Fibroblast of lung (primary cell): ENCODE measurements around the gene TRIM71. TPM values are rescaled to one million over a fixed set of nuclear protein-coding genes. Genes with fewer than 3 reads are reported as not detected.

Experiments used
- DNase-seq, 2 donors: peaks; one replicate each; pipeline versions ENCODE4 v3.0.0 to v3.0.0-alpha.2; 2010; ENCODE audit warnings: low read depth in 2 of 2
- H2AFZ ChIP-seq: 2 replicates; pipeline ENCODE4 v1.5.1; 2012; ENCODE audit warnings: low read length, control low read depth, inconsistent platforms
- H3K27ac ChIP-seq: 2 replicates; pipeline ENCODE4 v1.5.1; 2011; ENCODE audit warnings: low read length, control low read depth; ENCODE audit not compliant: insufficient read depth
- H3K27me3 ChIP-seq: 2 replicates; pipeline ENCODE4 v1.5.1; 2011; ENCODE audit warnings: mild to moderate bottlenecking, low read length; ENCODE audit not compliant: control insufficient read depth, insufficient read depth
- H3K36me3 ChIP-seq: 2 replicates; pipeline ENCODE4 v1.5.1; 2011; ENCODE audit warnings: low read length; ENCODE audit not compliant: control insufficient read depth, insufficient read depth
- H3K4me1 ChIP-seq: 2 replicates; pipeline ENCODE4 v1.5.1; 2011; ENCODE audit warnings: low read length; ENCODE audit not compliant: control insufficient read depth, insufficient read depth; ENCODE audit errors: extremely low read depth
- H3K4me2 ChIP-seq: 2 replicates; pipeline ENCODE4 v1.5.1; 2011; ENCODE audit warnings: low read length, control low read depth; ENCODE audit not compliant: insufficient read depth; ENCODE audit errors: extremely low read depth
- H3K4me3 ChIP-seq, 4 experiments: fragments of 200-600 bp in 1 of 4; sonication (generic) in 1 of 4; replicated peaks in 1 of 4; 2 replicates each; pipeline ENCODE4 v1.5.1; 2011 to 2016; ENCODE audit warnings: low read length in 4 of 4, low read depth in 3 of 4, mild to moderate bottlenecking in 3 of 4, control low read depth in 2 of 4, inconsistent platforms in 1 of 4, mixed read lengths in 1 of 4; ENCODE audit not compliant: insufficient read depth in 1 of 4; ENCODE audit errors: control extremely low read depth in 1 of 4
- H3K79me2 ChIP-seq: 2 replicates; pipeline ENCODE4 v1.5.1; 2012; ENCODE audit warnings: mild to moderate bottlenecking, low read length, inconsistent platforms; ENCODE audit not compliant: control insufficient read depth, insufficient read depth
- H3K9ac ChIP-seq: 2 replicates; pipeline ENCODE4 v1.5.1; 2011; ENCODE audit warnings: mild to moderate bottlenecking, low read length, control low read depth; ENCODE audit not compliant: insufficient read depth
- H3K9me3 ChIP-seq: 2 replicates; pipeline ENCODE4 v1.5.1; 2012; ENCODE audit warnings: low read depth, low read length; ENCODE audit not compliant: control insufficient read depth, insufficient read depth
- H4K20me1 ChIP-seq: 2 replicates; pipeline ENCODE4 v1.5.1; 2011; ENCODE audit warnings: low read length; ENCODE audit not compliant: control insufficient read depth, insufficient read depth; ENCODE audit errors: extremely low read depth
- CTCF ChIP-seq, 2 donors: IDR thresholded peaks in 1 of 2; conservative IDR thresholded peaks in 1 of 2; 1 replicate in 1 of 2; 2 replicates in 1 of 2; pipeline ENCODE4 v1.5.1; 2011 to 2012; ENCODE audit warnings: low read length in 2 of 2, control low read depth in 1 of 2, inconsistent platforms in 1 of 2, low read depth in 1 of 2, mild to moderate bottlenecking in 1 of 2
- EZH2 ChIP-seq: IDR thresholded peaks from 2 replicates; pipeline ENCODE4 v1.5.1; 2012; ENCODE audit warnings: low read length, control low read depth, mild to moderate bottlenecking; ENCODE audit errors: missing control alignments
- polyA plus RNA-seq, 2 donors: library from polyadenylated mRNA; depleted of rRNA in 1 of 2; stranded (reverse) in 1 of 2; unstranded in 1 of 2; fragments of >200 nt; gene quantifications; 2 replicates each; pipeline ENCODE4 v1.2.1, GENCODE V29; 2011 to 2012; ENCODE audit warnings: missing spikeins in 1 of 2
- total RNA-seq: library from RNA; depleted of rRNA; stranded (reverse); fragments of >200 nt; gene quantifications from 2 replicates; pipeline ENCODE4 v1.2.1, GENCODE V29; 2014

The TRIM71 gene
- total and polyA plus RNA-seq, 2 donors (not counting 1 experiment from before 2014, with no cell fraction given) = under 0.01 to 0.02 TPM

DNA sequence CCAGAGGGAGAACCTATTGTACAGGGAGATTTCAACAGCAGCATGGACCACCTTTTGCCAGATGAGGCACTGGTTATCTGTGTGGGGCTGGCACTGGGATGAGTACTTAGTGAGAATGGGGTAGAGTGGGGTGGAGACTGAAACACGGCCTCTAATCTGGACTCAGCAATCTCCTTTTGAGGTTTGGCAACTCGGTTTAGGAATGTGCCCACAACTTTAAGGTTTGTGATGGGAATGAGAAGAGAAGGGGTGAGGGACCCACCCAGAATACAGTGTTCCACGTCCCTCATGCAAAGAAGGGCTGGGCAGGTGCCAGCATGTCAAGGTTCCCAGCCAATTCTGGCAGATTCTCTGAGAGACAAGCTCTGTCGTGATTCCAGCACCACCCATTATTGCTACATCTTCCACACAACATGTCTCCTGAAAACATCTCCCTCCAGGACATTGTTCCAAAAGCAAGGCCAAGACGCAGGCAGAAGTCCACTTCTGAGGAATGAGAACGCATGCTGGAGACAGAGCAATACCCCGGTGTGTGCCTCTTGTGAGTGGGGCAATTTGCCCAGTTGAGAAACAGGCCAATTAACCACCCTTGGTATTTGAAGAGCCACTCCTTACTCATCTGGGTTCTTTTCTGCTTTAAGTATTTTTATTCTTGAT lies 96.1 kb downstream of the TRIM71 start:
- Histone ChIP-seq H3K9ac (no peak overlapping the region), H2AFZ (no peak overlapping the region)

GRCh38 chr3:32919920-32920319 lies 102.1 kb downstream of the TRIM71 start:
- H3K27ac ChIP-seq = no peak overlapping the region
- H3K4me2 ChIP-seq = no peak overlapping the region
- H3K9ac ChIP-seq = no peak overlapping the region
- no peak overlapping the region for H2AFZ ChIP-seq
- no peak overlapping the region for H3K4me3 ChIP-seq
- no peaks in the 10 kb centered on the region for H3K79me2 ChIP-seq
- no peak for TF ChIP-seq CTCF (conservative IDR thresholded peaks at IDR 0.05 in 1 of 2, IDR thresholded peaks at IDR 0.05 in 1 of 2; ENCODE audit: low read depth in 1 of 2, low read length in 2 of 2)
- TF ChIP-seq EZH2 = no peak
- H3K9me3 ChIP-seq = no peaks in the 10 kb centered on the region
- no peaks in the 10 kb centered on the region for H3K27me3 ChIP-seq
- no peaks in the 10 kb centered on the region for H4K20me1 ChIP-seq
- DNase-seq = no peak
- no peaks in the 10 kb centered on the region for H3K36me3 ChIP-seq
- H3K4me1 ChIP-seq = no peaks in the 10 kb centered on the region

More for the DNA sequence above, 96.1 kb downstream of the TRIM71 start:
- TF ChIP-seq EZH2 (no peak), CTCF (conservative IDR thresholded peaks at IDR 0.05 in 1 of 2, IDR thresholded peaks at IDR 0.05 in 1 of 2; ENCODE audit: low read depth in 1 of 2, low read length in 2 of 2) (no peak)
- no peaks in the 10 kb centered on the region for H4K20me1 ChIP-seq
- H3K27me3 ChIP-seq = no peaks in the 10 kb centered on the region
- H3K4me3 ChIP-seq = no peak overlapping the region
- no peak overlapping the region for H3K4me2 ChIP-seq
- H3K27ac ChIP-seq = no peak overlapping the region
- DNase-seq = peak; percentile 55 to 58
- H3K9me3 ChIP-seq = no peaks in the 10 kb centered on the region
- no peaks in the 10 kb centered on the region for H3K36me3 ChIP-seq
- no peaks in the 10 kb centered on the region for H3K4me1 ChIP-seq
- no peaks in the 10 kb centered on the region for H3K79me2 ChIP-seq

DNA sequence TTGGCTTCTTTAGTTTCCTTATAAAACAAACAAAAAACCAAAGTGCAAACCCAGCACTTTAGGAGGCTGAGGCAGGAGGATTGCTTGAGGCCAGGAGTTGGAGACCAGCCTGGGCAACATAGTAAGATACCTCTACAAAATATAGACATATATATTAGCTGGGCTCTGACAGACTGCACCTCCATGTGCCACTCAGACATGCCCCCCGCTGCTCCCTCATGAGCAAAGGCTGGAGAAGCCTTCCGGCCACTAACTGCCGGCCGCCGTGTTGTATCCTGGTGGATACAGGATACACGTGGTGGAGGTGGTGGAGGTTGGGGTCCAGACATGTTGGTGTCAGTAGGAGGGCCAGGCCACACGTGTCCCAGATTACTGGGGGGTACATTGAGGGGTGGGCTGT lies 104.3 kb downstream of the TRIM71 start:
- TF ChIP-seq EZH2 (no peak), CTCF (conservative IDR thresholded peaks at IDR 0.05 in 1 of 2, IDR thresholded peaks at IDR 0.05 in 1 of 2; ENCODE audit: low read depth in 1 of 2, low read length in 2 of 2) (no peak)
- Histone ChIP-seq H3K79me2 (no peaks in the 10 kb centered on the region), H3K4me2 (no peak overlapping the region), H3K4me3 (no peak overlapping the region), H2AFZ (no peak overlapping the region), H3K9ac (no peak overlapping the region), H3K36me3 (no peaks in the 10 kb centered on the region), H4K20me1 (no peaks in the 10 kb centered on the region), H3K9me3 (no peaks in the 10 kb centered on the region), H3K4me1 (no peaks in the 10 kb centered on the region), H3K27ac (no peak overlapping the region), H3K27me3 (no peaks in the 10 kb centered on the region)
- no peak for DNase-seq
